NOMO-1 treated with DMSO at 0.1 percent for 48 hours (cell line): ENCODE data around the gene CFAP58.

Source experiments
- DNase-seq: peaks from one replicate; lab custom pipeline; 2025; ENCODE audit not compliant: unreplicated experiment; lab: John Stamatoyannopoulos, UW

Gene CFAP58

GRCh38 chr10:104472957-104473745 lies 119.5 kb downstream of the CFAP58 start:
- DNase-seq = no peak

GRCh38 chr10:104478380-104478779 lies 124.7 kb downstream of the CFAP58 start:
- DNase-seq = no peak

- DNase-seq = no peak
These were observed 126.4 kb downstream of the CFAP58 start for GRCh38 chr10:104479906-104480593.

- DNase-seq = no peak
These were observed 127.2 kb downstream of the CFAP58 start for GRCh38 chr10:104480797-104481196.

- DNase-seq = no peak
These were observed 129.9 kb downstream of the CFAP58 start for GRCh38 chr10:104483582-104483981.

GRCh38 chr10:104485632-104486031 lies 132.0 kb downstream of the CFAP58 start:
- DNase-seq = no peak

GRCh38 chr10:104486803-104487202 lies 133.2 kb downstream of the CFAP58 start:
- DNase-seq = no peak

- no peak for DNase-seq
These were observed 134.3 kb downstream of the CFAP58 start for GRCh38 chr10:104487794-104488438.

GRCh38 chr10:104488439-104488832 lies 134.8 kb downstream of the CFAP58 start:
- no peak for DNase-seq

- no peak for DNase-seq
These were observed 138.8 kb downstream of the CFAP58 start for GRCh38 chr10:104492329-104492940.

GRCh38 chr10:104498347-104499081 lies 144.9 kb downstream of the CFAP58 start:
- DNase-seq = no peak

GRCh38 chr10:104501449-104501848 lies 147.8 kb downstream of the CFAP58 start:
- no peak for DNase-seq

- no peak for DNase-seq
These were observed 148.4 kb downstream of the CFAP58 start for GRCh38 chr10:104501864-104502579.

GRCh38 chr10:104502907-104503306 lies 149.3 kb downstream of the CFAP58 start:
- no peak for DNase-seq
